HPDE6-E6E7 (cell line): ENCODE measurements around the gene ISG20.
"Not testable (repeated sequence)": the region's sequence is repeated elsewhere in the genome, so short reads cannot be mapped to it uniquely, and the experiment has no call there.

Source experiments
- DNase-seq: peaks from one replicate; pipeline ENCODE4 v3.0.0; 2011; ENCODE audit warnings: missing footprints; ENCODE audit errors: extremely low spot score

Gene ISG20

GRCh38 chr15:88636654-88637053 is 2.2 kb upstream of the ISG20 start:
- DNase-seq, result no peak

DNA sequence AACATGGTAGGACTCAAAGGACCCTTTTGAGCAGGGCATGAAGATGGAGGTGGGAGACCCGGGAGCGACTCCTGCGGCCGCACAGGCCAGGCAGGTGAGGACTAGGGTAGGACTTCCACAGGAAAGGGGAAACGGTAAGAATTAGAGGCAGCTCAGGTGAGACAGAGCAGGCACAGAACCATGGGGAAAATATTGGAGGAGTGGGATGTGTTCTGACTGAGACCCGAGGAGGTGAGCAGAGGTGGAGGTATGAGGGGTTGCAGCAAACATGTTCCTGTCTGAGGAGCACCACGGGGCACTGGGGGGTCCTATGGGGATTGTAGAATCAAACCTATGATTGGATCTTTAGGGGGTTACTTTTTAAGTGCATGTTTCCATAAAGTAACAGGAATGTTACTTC is 1.4 kb upstream of the ISG20 start:
- DNase-seq, result no peak

GRCh38 chr15:88637841-88638625 is 783 bp upstream of the ISG20 start:
- DNase-seq, result no peak

DNA sequence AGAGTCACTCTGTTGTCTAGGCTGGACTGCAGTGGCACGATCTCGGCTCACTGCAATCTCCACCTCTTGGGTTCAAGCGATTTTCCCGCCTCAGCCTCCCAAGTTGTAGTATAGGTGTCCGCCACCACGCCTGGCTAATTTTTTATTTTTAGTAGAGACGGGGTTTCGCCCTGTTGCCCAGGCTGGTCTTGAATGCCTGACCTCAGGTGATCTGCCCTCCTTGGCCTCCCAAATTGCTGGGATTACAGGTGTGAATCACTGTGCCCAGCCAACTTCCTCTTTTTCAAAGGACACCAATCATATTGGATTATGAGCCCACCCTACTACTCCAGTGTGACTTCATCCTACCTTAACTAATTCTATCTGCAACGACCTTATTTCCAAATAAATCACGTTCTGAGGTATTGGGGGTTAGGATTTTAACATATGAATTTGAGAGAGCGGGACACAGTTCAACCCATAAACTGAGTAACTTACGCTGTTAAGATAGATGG is 3.2 kb downstream of the ISG20 start:
- DNase-seq, result no peak

DNA sequence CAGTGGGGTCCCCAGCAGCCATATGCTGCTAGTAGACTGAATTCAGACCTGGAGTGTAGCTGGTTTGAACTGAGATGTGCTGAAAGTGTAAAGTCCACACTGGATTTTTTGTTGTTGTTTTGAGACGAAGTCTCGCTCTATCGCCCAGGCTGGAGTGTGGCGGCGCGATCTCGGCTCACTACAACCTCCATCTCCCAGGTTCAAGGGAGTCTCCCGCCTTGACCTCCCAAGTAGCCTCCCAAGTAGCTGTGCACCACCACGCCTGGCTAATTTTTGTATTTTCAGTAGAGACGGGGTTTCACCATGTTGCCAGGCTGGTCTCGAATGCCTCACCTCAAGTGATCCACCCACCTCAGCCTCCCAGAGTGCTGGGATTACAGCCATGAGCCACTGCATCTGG is 3.7 kb downstream of the ISG20 start:
- DNase-seq, result not testable (repeated sequence)

DNA sequence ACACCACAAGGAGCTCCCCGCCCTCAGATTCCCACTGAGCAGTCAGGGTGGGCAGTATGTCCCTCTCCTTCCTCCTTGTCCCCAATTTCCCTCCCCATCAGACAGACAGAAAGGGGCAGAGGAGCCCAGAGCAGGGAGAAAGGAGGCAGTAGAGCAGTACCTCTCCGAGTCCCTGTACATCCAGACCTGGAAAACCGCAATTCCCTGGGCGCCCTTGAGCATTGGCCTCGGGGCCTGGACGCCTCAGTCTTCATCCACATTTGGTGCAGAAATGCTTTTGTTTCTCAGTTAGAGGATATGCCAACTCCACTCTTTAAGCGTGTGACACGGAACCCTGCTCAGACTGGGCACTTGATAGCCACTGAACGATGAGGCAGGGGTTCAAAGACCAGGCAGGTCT is 5.9 kb downstream of the ISG20 start:
- no peak for DNase-seq

GRCh38 chr15:88645171-88646087 is 6.6 kb downstream of the ISG20 start:
- no peak for DNase-seq

- DNase-seq, result no peak
These were observed 7.2 kb downstream of the ISG20 start for GRCh38 chr15:88646088-88646405.

- no peak for DNase-seq
These were observed 8.1 kb downstream of the ISG20 start for GRCh38 chr15:88646951-88647350.

- no peak for DNase-seq
These were observed 8.7 kb downstream of the ISG20 start for GRCh38 chr15:88647351-88648105.

GRCh38 chr15:88648357-88649214 is 9.8 kb downstream of the ISG20 start:
- DNase-seq, result no peak

GRCh38 chr15:88649286-88649733 is 10.5 kb downstream of the ISG20 start:
- DNase-seq, result no peak

DNA sequence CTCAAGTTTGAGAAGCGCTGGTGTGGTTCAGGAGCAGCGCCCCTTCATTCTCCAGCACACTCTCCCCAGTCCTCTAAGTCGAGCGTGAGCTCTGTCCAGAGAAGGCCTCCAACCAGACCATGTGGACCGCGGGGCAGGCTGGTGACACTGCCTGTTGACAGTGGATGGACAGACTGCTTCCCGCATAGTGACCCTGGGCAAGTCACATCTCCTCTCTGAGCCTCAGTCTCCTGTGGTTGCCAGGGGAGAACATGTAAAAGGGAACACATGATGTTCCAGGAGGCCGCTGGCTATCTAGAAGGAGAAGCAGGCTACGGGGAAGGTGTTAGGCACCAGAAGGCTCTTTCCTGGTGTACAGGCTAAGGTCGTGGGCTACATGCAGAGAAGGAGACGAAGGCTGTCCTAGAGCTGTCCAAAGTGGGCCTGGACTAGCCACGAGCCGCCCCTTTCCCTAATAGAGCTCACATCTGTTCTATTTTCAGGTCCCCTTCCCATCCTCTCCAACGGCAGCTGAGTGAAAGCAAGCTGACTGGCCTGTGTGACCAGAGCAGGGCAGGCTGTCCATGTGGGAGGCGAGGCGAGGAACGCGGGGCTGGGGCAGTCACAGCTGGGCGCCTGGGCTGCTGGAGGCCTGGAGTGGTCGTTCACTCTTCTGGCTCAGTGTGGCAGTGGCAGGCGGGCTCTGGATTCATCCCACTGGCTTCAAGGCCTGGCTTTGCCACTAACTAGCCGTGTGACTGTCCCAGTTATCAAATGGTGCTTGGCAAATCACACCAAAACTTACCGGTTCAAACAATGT is 11.1 kb downstream of the ISG20 start:
- no peak for DNase-seq

GRCh38 chr15:88650556-88650955 is 11.7 kb downstream of the ISG20 start:
- DNase-seq, result no peak

DNA sequence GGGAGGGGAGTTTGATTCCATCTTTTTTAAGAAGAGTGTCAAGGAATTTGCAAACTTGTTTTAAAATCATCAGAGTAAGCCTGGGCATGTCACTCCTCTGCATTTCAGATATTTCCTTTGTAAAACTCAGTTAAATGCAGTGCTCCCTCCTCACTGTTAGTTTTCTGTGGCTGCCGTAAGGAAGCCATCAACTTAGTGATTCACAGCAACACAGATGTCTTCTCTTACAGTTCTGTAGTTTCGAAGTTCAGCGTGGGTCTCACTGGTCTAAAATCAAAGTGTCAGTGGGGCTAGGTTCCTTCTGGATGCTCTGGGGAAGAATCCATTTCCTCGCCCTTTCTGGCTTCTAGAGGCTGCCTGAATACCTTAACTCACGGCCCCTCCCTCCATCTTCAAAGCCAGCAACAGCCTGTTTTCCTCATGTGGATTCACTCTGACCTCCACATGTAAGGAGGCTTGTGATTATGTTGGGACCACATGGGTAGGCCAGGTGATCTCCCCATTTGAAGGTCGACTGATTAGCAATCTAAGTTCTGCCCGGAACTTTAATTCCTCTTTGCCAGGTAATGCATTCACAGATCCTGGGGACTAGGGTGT is 12.4 kb downstream of the ISG20 start:
- DNase-seq, result no peak

DNA sequence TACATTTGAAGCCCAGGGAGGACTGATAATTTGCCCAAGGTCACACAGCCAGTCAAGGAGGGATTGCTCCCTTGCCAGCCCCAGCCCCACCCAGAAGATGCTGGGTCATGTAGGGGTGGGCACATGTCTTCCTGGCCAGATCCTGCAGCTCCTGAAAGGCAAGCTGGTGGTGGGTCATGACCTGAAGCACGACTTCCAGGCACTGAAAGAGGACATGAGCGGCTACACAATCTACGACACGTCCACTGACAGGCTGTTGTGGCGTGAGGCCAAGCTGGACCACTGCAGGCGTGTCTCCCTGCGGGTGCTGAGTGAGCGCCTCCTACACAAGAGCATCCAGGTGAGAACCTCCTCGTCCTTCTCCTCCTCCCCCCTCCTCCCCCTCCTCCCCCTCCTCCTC is 13.2 kb downstream of the ISG20 start:
- no peak for DNase-seq

GRCh38 chr15:88652456-88653199 is 13.8 kb downstream of the ISG20 start:
- DNase-seq, result no peak

- DNase-seq, result no peak
These were observed 14.6 kb downstream of the ISG20 start for GRCh38 chr15:88653200-88654064.
